ENCODE results near the gene TSEN34.
"Not testable (repeated sequence)": the region's sequence is repeated elsewhere in the genome, so short reads cannot be mapped to it uniquely, and the experiment has no call there.

TSEN34 gene

GRCh38 chr19:54162241-54162805 lies 28.8 kb upstream of the TSEN34 start:
- no peak for DNase-seq (ENCODE audit: low read depth)

GRCh38 chr19:54162884-54163283 lies 28.2 kb upstream of the TSEN34 start:
- no peak for DNase-seq (ENCODE audit: low read depth)

- no peak for DNase-seq (ENCODE audit: low read depth)
These were observed 26.6 kb upstream of the TSEN34 start for GRCh38 chr19:54164369-54165068.

GRCh38 chr19:54165222-54165621 lies 25.9 kb upstream of the TSEN34 start:
- no peak for DNase-seq (ENCODE audit: low read depth)

- no peak for DNase-seq (ENCODE audit: low read depth)
These were observed 22.8 kb upstream of the TSEN34 start for GRCh38 chr19:54168174-54168917.

- no peak for DNase-seq (ENCODE audit: low read depth)
These were observed 21.9 kb upstream of the TSEN34 start for GRCh38 chr19:54169149-54169740.

- not testable (repeated sequence) for DNase-seq (ENCODE audit: low read depth)
These were observed 19.2 kb upstream of the TSEN34 start for GRCh38 chr19:54171736-54172431.

- DNase-seq (ENCODE audit: low read depth) = no peak
These were observed 18.4 kb upstream of the TSEN34 start, which contains the start of gene TMC4 for GRCh38 chr19:54172471-54173358. Gene TMC4, minus strand, starts transcription at chr19:54173160. Its CDS starts 43 bp downstream, at chr19:54173117.

GRCh38 chr19:54173359-54173699 lies 17.8 kb upstream of the TSEN34 start:
- DNase-seq (ENCODE audit: low read depth) = no peak

GRCh38 chr19:54173951-54174834 lies 16.9 kb upstream of the TSEN34 start:
- DNase-seq (ENCODE audit: low read depth) = no peak

- DNase-seq (ENCODE audit: low read depth) = no peak
These were observed 12.4 kb upstream of the TSEN34 start for GRCh38 chr19:54178581-54179261.

- DNase-seq (ENCODE audit: low read depth) = no peak
These were observed 11.8 kb upstream of the TSEN34 start for GRCh38 chr19:54179262-54179852.

GRCh38 chr19:54179921-54180461 lies 11.1 kb upstream of the TSEN34 start:
- DNase-seq (ENCODE audit: low read depth) = no peak

GRCh38 chr19:54180691-54181091 lies 10.4 kb upstream of the TSEN34 start:
- no peak for DNase-seq (ENCODE audit: low read depth)

GRCh38 chr19:54181894-54182293 lies 9.2 kb upstream of the TSEN34 start:
- not testable (repeated sequence) for DNase-seq (ENCODE audit: low read depth)

- DNase-seq (ENCODE audit: low read depth) = no peak
These were observed 7.7 kb upstream of the TSEN34 start for GRCh38 chr19:54183431-54183830.

- no peak for DNase-seq (ENCODE audit: low read depth)
These were observed 4.8 kb upstream of the TSEN34 start for GRCh38 chr19:54186351-54186750.

GRCh38 chr19:54186934-54187381 lies 4.2 kb upstream of the TSEN34 start:
- no peak for DNase-seq (ENCODE audit: low read depth)

Measured in non-pigmented ciliary epithelial cell (primary cell).